HFFc6 (cell line): ENCODE data around the gene RHPN2. TPM values are rescaled to one million over a fixed set of nuclear protein-coding genes. Genes with fewer than 3 reads are reported as not detected.
"Not testable (repeated sequence)": the region's sequence is repeated elsewhere in the genome, so short reads cannot be mapped to it uniquely, and the experiment has no call there.

ENCODE experiments used
- DNase-seq: peaks from one replicate; pipeline ENCODE4 v3.0.0-alpha.2; 2018
- H3K27ac Mint-ChIP-seq: 2 replicates; pipeline ENCODE4 v1.8.0; 2020; ENCODE audit warnings: mild to moderate bottlenecking, mixed read lengths
- H3K27me3 Mint-ChIP-seq: 2 replicates; pipeline ENCODE4 v1.8.0; 2021; ENCODE audit warnings: mild to moderate bottlenecking, moderate library complexity, mixed read lengths; ENCODE audit not compliant: insufficient read depth
- H3K36me3 Mint-ChIP-seq: 2 replicates; pipeline ENCODE4 v1.8.0; 2021; ENCODE audit warnings: low read depth, mixed read lengths
- H3K4me1 Mint-ChIP-seq: 2 replicates; pipeline ENCODE4 v1.8.0; 2020; ENCODE audit warnings: low read depth, mixed read lengths
- H3K4me3 Mint-ChIP-seq: 2 replicates; pipeline ENCODE4 v1.8.0; 2020; ENCODE audit warnings: mild to moderate bottlenecking, moderate library complexity, mixed read lengths
- H3K9me3 Mint-ChIP-seq: 2 replicates; pipeline ENCODE4 v1.8.0; 2020; ENCODE audit warnings: mild to moderate bottlenecking, mixed read lengths
- total RNA-seq, 6 experiments: library from RNA; stranded (reverse); fragmentation: NEBNext Ultra II Directional; extraction: Animal tissue kit (Norgen Biotek cat#: 25700); gene quantifications; 2 replicates in 1 of 6; 3 replicates in 5 of 6; pipeline ENCODE4 v1.2.3, GENCODE V29; 2021
- TF ChIP-seq, protein P1 (sequence below): fragments of 200-600 bp; sonication (generic); IDR thresholded peaks from 2 replicates; pipeline ENCODE4 v1.5.0; 2021; ENCODE audit warnings: antibody characterized with exemption, mild to moderate bottlenecking

Gene RHPN2
- total RNA-seq, 6 experiments from 2014 or later: 2.7 to 5.4 (median 3.4) TPM

GRCh38 chr19:33035461-33035860 lies 29.2 kb downstream of the RHPN2 start:
- H3K36me3 Mint-ChIP-seq: no peaks in the 10 kb centered on the region
- no peaks in the 10 kb centered on the region; the same call in 1 of the 2 replicates for H3K27me3 Mint-ChIP-seq
- H3K9me3 Mint-ChIP-seq: no peaks in the 10 kb centered on the region
- TF ChIP-seq, protein P1, sequence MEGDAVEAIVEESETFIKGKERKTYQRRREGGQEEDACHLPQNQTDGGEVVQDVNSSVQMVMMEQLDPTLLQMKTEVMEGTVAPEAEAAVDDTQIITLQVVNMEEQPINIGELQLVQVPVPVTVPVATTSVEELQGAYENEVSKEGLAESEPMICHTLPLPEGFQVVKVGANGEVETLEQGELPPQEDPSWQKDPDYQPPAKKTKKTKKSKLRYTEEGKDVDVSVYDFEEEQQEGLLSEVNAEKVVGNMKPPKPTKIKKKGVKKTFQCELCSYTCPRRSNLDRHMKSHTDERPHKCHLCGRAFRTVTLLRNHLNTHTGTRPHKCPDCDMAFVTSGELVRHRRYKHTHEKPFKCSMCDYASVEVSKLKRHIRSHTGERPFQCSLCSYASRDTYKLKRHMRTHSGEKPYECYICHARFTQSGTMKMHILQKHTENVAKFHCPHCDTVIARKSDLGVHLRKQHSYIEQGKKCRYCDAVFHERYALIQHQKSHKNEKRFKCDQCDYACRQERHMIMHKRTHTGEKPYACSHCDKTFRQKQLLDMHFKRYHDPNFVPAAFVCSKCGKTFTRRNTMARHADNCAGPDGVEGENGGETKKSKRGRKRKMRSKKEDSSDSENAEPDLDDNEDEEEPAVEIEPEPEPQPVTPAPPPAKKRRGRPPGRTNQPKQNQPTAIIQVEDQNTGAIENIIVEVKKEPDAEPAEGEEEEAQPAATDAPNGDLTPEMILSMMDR: no peak
- DNase-seq: no peak
- H3K4me3 Mint-ChIP-seq: no peak overlapping the region
- H3K27ac Mint-ChIP-seq: no peak overlapping the region
- H3K4me1 Mint-ChIP-seq: no peaks in the 10 kb centered on the region

GRCh38 chr19:33032218-33032781 lies 32.4 kb downstream of the RHPN2 start:
- Mint-ChIP-seq H3K27ac (no peak overlapping the region), H3K9me3 (peaks cover 5% of the 10 kb centered on the region), H3K36me3 (peaks cover 12% of the 10 kb centered on the region), H3K4me1 (no peaks in the 10 kb centered on the region), H3K4me3 (no peak overlapping the region), H3K27me3 (no peaks in the 10 kb centered on the region)
- no peak for DNase-seq
- TF ChIP-seq, protein P1: no peak

GRCh38 chr19:33029746-33030303 lies 34.9 kb downstream of the RHPN2 start:
- TF ChIP-seq, protein P1: no peak
- no peak overlapping the region for H3K4me3 Mint-ChIP-seq
- DNase-seq: no peak

DNA sequence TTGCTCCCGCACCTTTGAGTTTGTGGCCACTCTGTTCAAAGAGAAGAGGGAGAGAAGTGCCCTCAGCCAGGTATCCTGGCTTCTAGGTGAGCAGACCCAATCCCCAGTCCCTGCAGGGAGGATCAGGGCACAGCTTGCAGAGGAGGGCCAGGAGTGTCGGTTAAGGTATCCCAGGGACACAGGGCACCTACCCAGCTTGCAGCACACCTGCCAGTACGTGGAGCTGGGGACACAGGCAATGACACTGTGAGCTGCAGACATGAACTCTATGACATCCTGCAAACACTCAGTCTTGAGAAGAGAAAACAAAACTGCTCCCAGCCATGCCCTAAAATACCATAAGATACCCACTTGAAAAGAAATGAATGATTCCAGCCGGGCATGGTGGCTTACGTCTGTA lies 38.1 kb downstream of the RHPN2 start:
- not testable (repeated sequence) for H3K4me1 Mint-ChIP-seq, H3K9me3 Mint-ChIP-seq, H3K27me3 Mint-ChIP-seq, H3K27ac Mint-ChIP-seq, DNase-seq, H3K4me3 Mint-ChIP-seq
- peaks cover 16% of the 10 kb centered on the region for H3K36me3 Mint-ChIP-seq

More at GRCh38 chr19:33029746-33030303, 34.9 kb downstream of the RHPN2 start:
- no peak overlapping the region for H3K27ac Mint-ChIP-seq
- H3K36me3 Mint-ChIP-seq: peaks cover 16% of the 10 kb centered on the region
- H3K9me3 Mint-ChIP-seq: peaks cover 5% of the 10 kb centered on the region
- H3K4me1 Mint-ChIP-seq: no peaks in the 10 kb centered on the region
- no peaks in the 10 kb centered on the region for H3K27me3 Mint-ChIP-seq

DNA sequence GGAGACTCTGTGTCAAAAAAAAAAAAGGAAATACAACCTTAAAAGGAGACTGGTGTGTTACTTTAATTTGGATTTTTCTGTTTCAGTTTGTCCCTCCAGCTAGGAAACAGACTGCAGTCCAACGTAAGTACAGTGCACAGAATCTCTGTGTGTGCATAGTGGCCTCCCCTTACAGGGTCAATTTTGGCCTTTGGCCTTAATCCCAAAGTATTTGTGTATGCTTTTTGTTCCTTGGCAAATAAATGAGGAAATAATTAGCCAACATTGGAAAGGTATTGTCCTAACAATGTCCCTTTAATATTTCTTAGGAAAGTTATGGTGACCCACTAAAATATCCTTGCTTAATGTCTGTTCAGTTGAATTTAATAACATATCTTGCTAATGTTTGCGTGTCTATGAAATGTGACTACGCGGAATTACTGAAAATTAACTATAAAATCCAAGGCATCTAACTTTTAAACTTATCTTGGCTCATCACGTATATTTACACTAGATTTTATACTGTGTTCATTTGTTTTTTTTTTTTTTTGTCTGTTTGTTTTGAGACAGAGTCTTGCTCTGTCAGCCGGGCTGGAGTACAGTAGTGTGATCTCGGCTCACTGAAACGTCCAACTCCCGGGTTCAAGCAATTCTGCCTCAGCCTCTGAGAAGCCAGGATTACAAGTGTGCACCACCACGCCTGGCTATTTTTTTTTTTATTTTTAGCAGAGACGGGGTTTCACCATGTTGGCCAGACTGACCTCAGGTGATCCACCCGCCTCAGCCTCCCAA lies 39.0 kb downstream of the RHPN2 start:
- H3K27ac Mint-ChIP-seq, H3K4me1 Mint-ChIP-seq, H3K9me3 Mint-ChIP-seq, H3K27me3 Mint-ChIP-seq, H3K4me3 Mint-ChIP-seq, DNase-seq: not testable (repeated sequence)
- peaks cover 16% of the 10 kb centered on the region for H3K36me3 Mint-ChIP-seq

GRCh38 chr19:33024398-33024797 lies 40.3 kb downstream of the RHPN2 start:
- Mint-ChIP-seq H3K4me1 (no peaks in the 10 kb centered on the region), H3K36me3 (peaks cover 9% of the 10 kb centered on the region), H3K4me3 (no peak overlapping the region), H3K9me3 (peaks cover 5% of the 10 kb centered on the region), H3K27me3 (no peaks in the 10 kb centered on the region; the same call in 1 of the 2 replicates), H3K27ac (no peak overlapping the region)
- TF ChIP-seq, protein P1: no peak
- DNase-seq: no peak
